Activated CD4-positive, alpha-beta T cell treated with anti-CD3 and anti-CD28 coated beads, Interleukin-2, amount 10 ng/mL, durations not matched to agents 7 days and 5 days (primary cell): ENCODE measurements around the gene MEIOB. TPM values are rescaled to one million over a fixed set of nuclear protein-coding genes. Genes with fewer than 3 reads are reported as not detected.

Experiments used
- CTCF ChIA-PET: fragments of 350-600 bp; sonication (Branson Sonifier 250); formaldehyde crosslinking; loops from one replicate; lab custom pipeline; 2021; ENCODE audit warnings: antibody characterized with exemption; lab: Charles Lee
- POLR2A ChIA-PET: fragments of 350-600 bp; sonication (Branson Sonifier 250); formaldehyde crosslinking; loops from one replicate; lab custom pipeline; 2021; ENCODE audit warnings: antibody characterized with exemption; lab: Charles Lee
- DNase-seq: peaks from one replicate; pipeline ENCODE4 v3.0.0-alpha.2; 2020
- H3K27ac Mint-ChIP-seq: one replicate; pipeline ENCODE4 v1.8.0; 2021; ENCODE audit warnings: mild to moderate bottlenecking, moderate library complexity, mixed read lengths
- H3K27me3 Mint-ChIP-seq: one replicate; pipeline ENCODE4 v1.8.0; 2021; ENCODE audit warnings: mixed read lengths
- H3K36me3 Mint-ChIP-seq: one replicate; pipeline ENCODE4 v1.8.0; 2021; ENCODE audit warnings: low read depth, mixed read lengths
- H3K4me1 Mint-ChIP-seq: one replicate; pipeline ENCODE4 v1.8.0; 2021; ENCODE audit warnings: mixed read lengths
- H3K4me3 Mint-ChIP-seq: one replicate; pipeline ENCODE4 v1.8.0; 2021; ENCODE audit warnings: mild to moderate bottlenecking, moderate library complexity, mixed read lengths
- H3K9me3 Mint-ChIP-seq: one replicate; pipeline ENCODE4 v1.8.0; 2021; ENCODE audit warnings: mixed read lengths
- total RNA-seq, 2 experiments: library from RNA; stranded (reverse); gene quantifications; one replicate each; pipeline ENCODE4 v1.2.3, GENCODE V29; 2021

MEIOB gene
- total RNA-seq, 2 experiments from 2014 or later: not detected

DNA sequence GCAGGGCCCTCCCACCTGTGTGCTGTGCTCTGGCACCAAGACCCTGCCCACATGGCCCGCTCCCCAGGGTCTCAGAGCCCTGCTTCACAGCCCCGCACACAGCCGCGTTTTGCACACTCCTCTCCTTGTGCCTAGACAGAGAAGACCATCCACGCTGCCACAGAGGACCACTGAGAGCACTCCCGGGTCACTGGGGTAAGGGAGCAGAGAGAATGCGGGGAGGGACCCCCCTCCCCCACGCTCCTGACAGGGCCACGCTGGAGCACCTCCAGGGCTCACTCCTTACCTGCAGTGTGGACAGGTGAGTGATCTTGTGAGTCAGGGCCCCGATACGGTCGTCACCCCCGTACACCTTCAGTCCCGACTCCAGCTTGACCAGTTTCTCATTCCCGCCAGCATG is 52.4 kb downstream of the MEIOB start:
- ChIA-PET POLR2A (interaction anchor here (0.7 kb wide), 1 partner anchor 47 kb away, joined by 3 read pairs; no protein-coding TSS in a partner anchor), CTCF (no interaction called here)
- Mint-ChIP-seq H3K4me1 (peaks cover 9% of the 10 kb centered on the region), H3K4me3 (no peak overlapping the region), H3K36me3 (peaks cover 7% of the 10 kb centered on the region), H3K9me3 (no peaks in the 10 kb centered on the region), H3K27me3 (no peaks in the 10 kb centered on the region), H3K27ac (no peak overlapping the region)
- no peak for DNase-seq

DNA sequence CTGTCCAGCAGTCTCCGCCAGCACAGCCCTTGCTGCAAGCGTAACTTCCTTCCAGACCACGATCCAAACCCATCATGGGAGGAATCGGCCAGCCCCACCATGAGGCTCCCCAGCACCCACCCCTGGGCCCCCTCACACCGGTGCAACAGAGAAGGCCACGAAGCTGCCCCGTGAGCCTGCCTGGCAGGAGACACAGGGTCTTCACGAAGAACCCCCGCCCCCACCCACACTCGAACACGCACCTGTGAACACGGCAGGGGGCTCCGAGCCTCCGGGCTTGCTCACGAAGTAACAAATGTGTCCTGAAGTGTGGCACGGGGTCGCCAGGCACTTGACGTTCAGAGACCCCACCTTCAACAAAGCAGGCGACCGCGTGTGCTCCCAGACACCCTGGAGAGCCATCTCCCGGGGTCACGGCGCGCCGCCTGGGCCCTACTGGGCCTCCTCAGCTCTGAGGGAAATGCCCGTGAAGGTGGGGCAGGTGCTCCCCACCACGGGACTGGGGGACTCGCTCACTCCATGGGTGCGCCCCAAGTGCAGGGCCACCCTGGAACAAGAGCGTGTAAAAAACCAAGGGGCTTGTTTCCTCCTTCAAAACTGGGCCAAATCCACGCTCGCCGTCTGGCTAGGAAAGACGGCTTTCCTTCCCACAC is 53.0 kb downstream of the MEIOB start:
- Mint-ChIP-seq H3K4me3 (no peak overlapping the region), H3K4me1 (peaks cover 4% of the 10 kb centered on the region), H3K27me3 (no peaks in the 10 kb centered on the region), H3K36me3 (peaks cover 7% of the 10 kb centered on the region), H3K27ac (no peak overlapping the region), H3K9me3 (no peaks in the 10 kb centered on the region)
- ChIA-PET CTCF (no interaction called here), POLR2A (no interaction called here)
- DNase-seq: no peak

DNA sequence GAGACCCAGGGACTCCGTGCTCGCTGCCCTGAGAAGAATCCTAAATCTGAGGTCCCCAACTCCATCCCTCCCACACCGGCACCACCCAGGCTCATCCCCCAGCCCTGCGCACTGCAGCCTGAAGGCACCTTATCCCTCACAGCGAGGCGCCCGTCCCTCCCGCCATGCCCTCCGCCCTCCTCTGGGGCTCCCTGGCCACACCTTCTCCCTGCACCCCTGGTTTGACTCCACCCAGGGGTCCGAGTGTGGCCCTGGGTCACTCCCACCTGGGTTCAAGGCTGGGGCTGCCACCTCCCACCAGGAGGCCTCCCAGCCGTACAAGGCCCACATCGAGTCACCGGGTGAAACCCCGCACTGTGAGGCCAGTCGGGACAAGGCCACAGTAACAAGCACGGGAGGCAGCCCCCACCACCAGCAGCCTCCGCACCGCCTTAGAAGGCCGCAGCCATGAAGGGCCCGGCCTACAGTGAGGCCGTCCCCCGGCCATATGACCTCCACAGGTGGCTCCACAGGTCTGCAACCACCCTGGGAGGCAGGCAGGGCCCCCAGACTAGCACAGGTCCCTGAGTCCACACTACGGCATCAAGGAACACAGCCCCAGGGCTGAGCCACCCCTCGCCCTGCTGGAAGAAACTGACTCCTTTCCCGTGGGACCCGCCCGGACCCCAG is 53.6 kb downstream of the MEIOB start:
- Mint-ChIP-seq H3K4me3 (no peak overlapping the region), H3K4me1 (no peaks in the 10 kb centered on the region), H3K9me3 (no peaks in the 10 kb centered on the region), H3K36me3 (peaks cover 12% of the 10 kb centered on the region), H3K27ac (no peak overlapping the region), H3K27me3 (no peaks in the 10 kb centered on the region)
- ChIA-PET POLR2A (no interaction called here), CTCF (no interaction called here)
- no peak for DNase-seq

DNA sequence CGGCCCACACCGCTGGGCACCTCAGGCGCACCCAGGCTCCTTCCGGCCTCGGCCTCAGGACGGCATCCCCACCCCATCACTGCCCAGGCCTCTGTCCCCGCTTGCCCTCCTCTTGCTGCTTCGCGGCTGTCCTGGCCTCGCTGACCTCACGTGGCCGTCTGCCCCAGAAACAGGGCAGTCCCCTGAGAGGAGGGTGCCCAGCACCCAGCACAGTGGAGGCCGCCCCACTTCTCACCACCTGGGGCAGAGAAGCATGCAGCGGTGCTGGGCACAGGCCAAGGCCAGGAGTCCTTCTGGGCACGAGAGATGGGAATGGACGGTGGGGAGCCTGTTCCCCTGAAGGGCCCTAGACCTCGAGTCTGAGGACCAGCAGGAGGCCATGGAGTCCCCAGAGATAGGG is 54.2 kb downstream of the MEIOB start:
- Mint-ChIP-seq H3K36me3 (peaks cover 12% of the 10 kb centered on the region), H3K27ac (no peak overlapping the region), H3K27me3 (no peaks in the 10 kb centered on the region), H3K9me3 (no peaks in the 10 kb centered on the region), H3K4me3 (no peak overlapping the region), H3K4me1 (peaks cover 3% of the 10 kb centered on the region)
- ChIA-PET CTCF (no interaction called here), POLR2A (no interaction called here)
- no peak for DNase-seq

DNA sequence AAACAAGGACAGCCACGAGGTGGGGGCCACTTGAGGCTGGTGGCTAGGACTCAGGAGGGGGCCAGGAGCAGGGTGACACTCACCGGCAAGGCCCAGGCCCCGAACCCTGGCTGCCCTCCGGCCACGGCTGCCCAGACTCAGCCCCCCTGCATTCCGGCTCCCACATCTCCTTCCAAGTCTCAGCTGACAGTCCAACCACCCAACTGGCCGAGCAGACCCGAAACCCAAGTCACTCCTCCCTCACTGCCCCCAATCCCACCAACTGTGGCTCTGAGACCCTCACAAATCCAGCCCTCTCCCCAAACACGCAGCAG is 54.7 kb downstream of the MEIOB start:
- Mint-ChIP-seq H3K27me3 (no peaks in the 10 kb centered on the region), H3K4me3 (no peak overlapping the region), H3K9me3 (no peaks in the 10 kb centered on the region), H3K27ac (no peak overlapping the region), H3K4me1 (peaks cover 5% of the 10 kb centered on the region), H3K36me3 (peaks cover 12% of the 10 kb centered on the region)
- ChIA-PET CTCF (no interaction called here), POLR2A (no interaction called here)
- no peak for DNase-seq

DNA sequence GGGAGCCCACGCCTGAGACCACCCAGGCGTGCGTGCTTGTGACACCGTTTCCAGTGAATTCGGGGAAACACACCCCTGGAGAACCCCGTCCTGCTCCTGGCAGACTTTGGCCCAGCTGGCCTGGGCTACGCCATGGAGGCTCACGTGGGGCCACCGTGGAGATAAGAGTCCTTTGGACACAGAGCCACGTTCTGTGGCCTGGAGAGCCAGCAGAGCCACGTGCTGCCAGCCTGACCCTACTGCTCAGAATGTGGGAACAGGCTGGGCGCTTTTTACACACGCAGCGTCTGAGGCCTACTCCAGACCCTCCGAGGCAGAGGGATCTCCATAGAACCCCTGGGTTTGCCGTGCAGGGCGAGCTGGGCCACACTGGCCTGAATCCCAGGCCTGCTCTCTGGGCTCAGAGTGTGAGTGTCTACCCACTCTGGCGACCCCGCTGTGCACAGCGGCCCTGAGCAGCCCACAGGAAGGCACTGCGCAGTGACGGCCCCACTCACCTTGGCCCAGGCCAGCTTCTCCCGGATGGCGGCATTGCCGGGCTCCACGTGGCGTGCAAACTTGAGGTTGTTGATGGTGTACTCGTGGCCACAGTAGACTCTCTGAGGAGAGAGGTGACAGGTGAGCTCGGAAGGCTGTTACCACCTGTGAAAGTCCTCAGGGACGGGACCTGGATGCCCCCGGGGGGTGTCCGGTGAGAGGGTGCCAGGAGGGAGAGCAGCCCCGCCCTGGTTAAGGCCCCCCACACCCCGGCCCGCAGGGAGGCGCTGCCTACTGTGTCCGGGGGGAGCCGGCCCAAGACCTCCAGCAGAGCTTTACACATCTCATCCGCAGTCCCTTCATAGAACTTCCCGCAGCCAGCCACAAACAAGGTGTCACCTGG is 55.3 kb downstream of the MEIOB start:
- ChIA-PET CTCF (no interaction called here), POLR2A (no interaction called here)
- Mint-ChIP-seq H3K4me1 (peaks cover 5% of the 10 kb centered on the region), H3K27me3 (no peaks in the 10 kb centered on the region), H3K9me3 (no peaks in the 10 kb centered on the region), H3K4me3 (no peak overlapping the region), H3K36me3 (peaks cover 12% of the 10 kb centered on the region), H3K27ac (no peak overlapping the region)
- DNase-seq: no peak

DNA sequence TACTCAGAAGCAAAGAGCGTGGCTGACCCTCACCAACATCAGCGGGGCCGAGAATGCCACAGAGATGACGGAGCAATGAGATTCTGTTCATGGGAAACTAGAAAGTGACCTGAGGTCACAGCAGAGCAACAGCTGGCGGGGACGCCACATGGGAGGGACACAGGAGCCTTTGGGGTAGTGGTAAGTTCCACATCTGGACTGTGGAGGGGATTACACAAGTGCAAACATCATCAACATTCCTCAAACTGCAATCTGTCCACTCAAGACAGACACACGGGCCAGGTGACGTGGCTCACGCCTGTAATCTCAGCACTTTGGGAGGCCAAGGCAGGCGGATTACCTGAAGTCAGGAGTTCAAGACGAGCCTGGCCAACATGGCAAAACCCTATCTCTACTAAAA is 56.5 kb downstream of the MEIOB start:
- ChIA-PET POLR2A (no interaction called here), CTCF (no interaction called here)
- DNase-seq: no peak
- H3K4me1 Mint-ChIP-seq: peaks cover 5% of the 10 kb centered on the region
- H3K27me3 Mint-ChIP-seq: no peaks in the 10 kb centered on the region
- H3K36me3 Mint-ChIP-seq: peaks cover 12% of the 10 kb centered on the region
- no peaks in the 10 kb centered on the region for H3K9me3 Mint-ChIP-seq
- H3K4me3 Mint-ChIP-seq: no peak overlapping the region
- no peak overlapping the region for H3K27ac Mint-ChIP-seq

DNA sequence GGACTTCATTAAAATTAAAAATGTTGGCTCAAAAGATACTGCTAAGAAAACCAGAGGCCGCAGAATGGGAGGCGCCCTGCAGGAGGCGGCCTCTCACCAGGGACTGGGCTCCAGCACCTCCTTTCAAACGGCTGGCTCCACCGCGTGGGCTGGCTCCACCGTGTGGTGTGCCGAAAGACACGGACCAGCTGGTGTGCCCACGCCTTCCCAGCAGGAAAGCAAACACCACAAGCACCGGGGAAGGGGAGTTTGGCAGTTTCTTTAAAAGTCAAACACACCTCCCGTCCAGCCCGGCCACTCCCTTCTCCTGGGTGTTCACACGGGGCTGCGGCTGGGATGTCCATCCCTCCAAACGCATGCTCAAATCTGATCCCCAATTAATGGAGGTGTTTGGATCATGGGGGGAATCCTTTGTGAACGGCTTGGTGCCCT is 59.2 kb downstream of the MEIOB start:
- DNase-seq: peak; percentile 54
- CTCF ChIA-PET: interaction anchor here (1.4 kb wide), 1 partner anchor 30 kb away, joined by 3 read pairs; the partner anchor contains the start of gene NUBP2
- Mint-ChIP-seq H3K4me3 (no peak overlapping the region), H3K27me3 (no peaks in the 10 kb centered on the region), H3K4me1 (peaks cover 5% of the 10 kb centered on the region), H3K9me3 (no peaks in the 10 kb centered on the region), H3K27ac (peak overlapping the region; percentile 0), H3K36me3 (peaks cover 17% of the 10 kb centered on the region)
- POLR2A ChIA-PET: no interaction called here

DNA sequence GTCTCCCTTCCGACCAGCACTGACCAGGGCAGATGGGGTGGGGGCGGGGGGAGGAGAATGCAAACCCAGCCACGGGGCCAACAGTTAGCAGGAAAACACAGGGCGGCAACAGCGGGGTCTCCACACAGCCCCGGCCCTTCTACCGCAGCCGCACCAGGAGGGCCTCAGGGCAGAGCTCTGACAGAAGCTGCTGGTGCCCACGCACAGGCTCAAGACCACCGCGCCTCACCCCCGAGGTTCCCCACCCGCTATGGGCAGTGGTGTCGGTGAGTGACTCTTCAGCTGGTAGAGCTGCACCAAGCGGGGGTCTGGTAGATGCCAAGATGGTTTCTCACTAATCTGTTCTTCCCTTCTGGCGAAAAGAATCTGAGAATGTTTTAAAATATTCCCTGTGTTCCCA is 61.4 kb downstream of the MEIOB start:
- peaks cover 5% of the 10 kb centered on the region for H3K4me1 Mint-ChIP-seq
- DNase-seq: no peak
- H3K27me3 Mint-ChIP-seq: no peaks in the 10 kb centered on the region
- ChIA-PET POLR2A (no interaction called here), CTCF (interaction anchor here (1.0 to 1.1 kb wide), 2 partner anchors 28 kb away, joined by 3 read pairs; partner anchors contain the start of genes NUBP2 and SPSB3)
- H3K27ac Mint-ChIP-seq: no peak overlapping the region
- peaks cover 29% of the 10 kb centered on the region for H3K36me3 Mint-ChIP-seq
- H3K4me3 Mint-ChIP-seq: no peak overlapping the region
- H3K9me3 Mint-ChIP-seq: peaks cover 2% of the 10 kb centered on the region

DNA sequence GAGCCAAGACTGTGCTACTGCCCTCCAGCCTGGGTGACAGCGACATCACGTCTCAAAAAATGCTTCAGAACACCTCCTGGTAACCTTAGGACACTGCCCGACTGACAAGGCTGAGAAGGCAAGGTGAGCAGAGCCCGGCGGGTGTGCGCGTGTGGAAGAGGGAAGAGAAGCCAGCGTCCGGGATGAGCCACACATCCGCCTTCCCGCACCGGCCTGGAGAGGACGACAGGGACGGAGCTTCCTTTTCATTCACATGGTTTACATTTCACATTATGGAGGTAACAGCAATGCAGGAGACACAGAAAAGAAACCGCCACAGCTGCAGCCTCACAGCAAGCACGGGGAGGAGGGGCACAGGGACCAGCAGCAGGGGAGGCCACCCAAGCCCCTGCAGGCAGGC is 61.9 kb downstream of the MEIOB start:
- ChIA-PET POLR2A (no interaction called here), CTCF (interaction anchor here (1.1 kb wide), 1 partner anchor 27 kb away, joined by 3 read pairs; the partner anchor contains the start of genes NUBP2 and SPSB3)
- Mint-ChIP-seq H3K27me3 (no peaks in the 10 kb centered on the region), H3K36me3 (peaks cover 26% of the 10 kb centered on the region), H3K4me3 (no peak overlapping the region), H3K4me1 (peaks cover 5% of the 10 kb centered on the region), H3K9me3 (peaks cover 2% of the 10 kb centered on the region), H3K27ac (no peak overlapping the region)
- no peak for DNase-seq

DNA sequence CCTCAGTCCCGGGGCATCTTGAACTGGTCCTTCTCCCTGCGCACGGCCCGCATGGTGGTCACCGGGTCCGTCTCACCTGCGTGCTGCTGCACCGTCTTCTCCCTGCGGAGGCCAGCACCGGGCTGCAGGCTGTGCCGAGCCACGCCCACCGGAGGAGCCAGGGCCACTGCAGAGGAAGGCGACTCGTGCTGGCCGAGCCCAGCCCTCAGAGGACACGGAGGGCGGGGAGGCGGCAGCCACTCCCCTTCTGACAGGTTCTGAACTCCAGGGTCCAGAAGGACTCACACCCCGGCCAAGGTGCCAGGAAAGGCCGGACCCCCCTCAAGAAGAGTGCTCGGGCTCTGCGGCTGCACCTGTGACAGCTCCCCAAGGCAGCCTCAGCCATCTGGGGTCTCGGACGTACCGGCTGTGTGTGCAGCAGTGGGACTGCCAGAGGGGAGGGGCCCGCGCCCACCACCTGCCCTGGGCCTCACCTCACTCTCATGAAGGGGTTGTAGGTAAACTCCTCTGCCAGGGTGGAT is 62.6 kb downstream of the MEIOB start:
- no peak overlapping the region for H3K4me3 Mint-ChIP-seq
- H3K9me3 Mint-ChIP-seq: peaks cover 2% of the 10 kb centered on the region
- no peak for DNase-seq
- POLR2A ChIA-PET: no interaction called here
- no peak overlapping the region for H3K27ac Mint-ChIP-seq
- H3K4me1 Mint-ChIP-seq: peaks cover 5% of the 10 kb centered on the region
- peaks cover 25% of the 10 kb centered on the region for H3K36me3 Mint-ChIP-seq
- no peaks in the 10 kb centered on the region for H3K27me3 Mint-ChIP-seq
- CTCF ChIA-PET: no interaction called here

DNA sequence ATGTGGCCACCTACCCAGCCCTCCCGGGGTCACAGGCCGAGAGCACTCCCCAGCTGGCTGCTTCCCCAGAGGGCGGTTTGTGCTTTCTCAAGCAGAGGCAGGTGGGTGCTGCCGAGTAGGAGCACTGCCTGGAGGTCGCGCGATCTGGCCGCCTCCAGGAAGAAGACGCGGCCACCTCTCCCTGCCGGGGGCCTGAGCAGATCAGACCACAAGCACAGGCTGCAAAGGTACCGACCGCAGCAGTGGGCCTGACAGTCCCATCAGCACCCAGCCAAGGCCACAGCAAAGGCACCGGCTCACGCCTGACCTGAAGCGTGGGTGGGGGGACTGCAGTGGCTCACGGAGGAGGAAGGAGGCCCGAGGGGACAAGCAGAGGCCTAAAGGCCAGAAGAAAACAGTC is 63.3 kb downstream of the MEIOB start:
- DNase-seq: no peak
- Mint-ChIP-seq H3K27ac (no peak overlapping the region), H3K9me3 (peaks cover 2% of the 10 kb centered on the region), H3K4me1 (peaks cover 5% of the 10 kb centered on the region), H3K4me3 (no peak overlapping the region), H3K36me3 (peaks cover 23% of the 10 kb centered on the region), H3K27me3 (no peaks in the 10 kb centered on the region)
- CTCF ChIA-PET: no interaction called here
- POLR2A ChIA-PET: no interaction called here

DNA sequence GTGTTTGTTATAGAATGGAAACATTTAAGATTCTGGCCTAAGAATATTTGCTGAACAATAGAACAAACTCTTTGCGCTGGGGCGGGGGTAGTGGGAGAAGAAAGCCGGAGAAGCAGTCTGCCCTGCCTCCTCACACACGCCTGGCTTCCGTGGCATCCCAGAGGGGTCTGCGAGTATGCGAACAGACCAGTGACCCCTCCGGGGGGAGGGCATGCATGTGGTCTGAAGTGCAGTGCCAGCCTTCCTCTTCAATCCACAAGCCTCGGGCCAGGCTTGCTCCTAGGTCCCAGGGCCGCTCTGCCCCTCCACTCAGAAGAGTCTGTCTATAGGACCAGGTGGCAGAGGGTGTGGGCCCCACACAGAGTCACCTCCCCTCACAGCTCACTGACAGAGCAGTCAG is 64.3 kb downstream of the MEIOB start:
- DNase-seq: no peak
- H3K9me3 Mint-ChIP-seq: peaks cover 2% of the 10 kb centered on the region
- H3K4me3 Mint-ChIP-seq: no peak overlapping the region
- no peaks in the 10 kb centered on the region for H3K27me3 Mint-ChIP-seq
- ChIA-PET POLR2A (no interaction called here), CTCF (no interaction called here)
- peaks cover 20% of the 10 kb centered on the region for H3K36me3 Mint-ChIP-seq
- H3K4me1 Mint-ChIP-seq: peaks cover 2% of the 10 kb centered on the region
- no peak overlapping the region for H3K27ac Mint-ChIP-seq
